IPS-15b (cell line): ENCODE measurements around the gene EPO.
A peak's percentile ranks its signal among the peaks of the same experiment; 100 is the strongest.
"Not testable (repeated sequence)": the region's sequence is repeated elsewhere in the genome, so short reads cannot be mapped to it uniquely, and the experiment has no call there.

Experiments used
- H3K27me3 ChIP-seq: one replicate; pipeline ENCODE4 v1.6.1; 2013; ENCODE audit warnings: low read length; ENCODE audit not compliant: control insufficient read depth, insufficient read depth
- H3K36me3 ChIP-seq: one replicate; pipeline ENCODE4 v1.6.1; 2013; ENCODE audit warnings: low read length; ENCODE audit not compliant: control insufficient read depth, insufficient read depth
- H3K4me1 ChIP-seq: one replicate; pipeline ENCODE4 v1.6.1; 2013; ENCODE audit warnings: mild to moderate bottlenecking, low read length; ENCODE audit not compliant: control insufficient read depth, insufficient read depth
- H3K4me3 ChIP-seq: one replicate; pipeline ENCODE4 v1.5.1; 2013; ENCODE audit warnings: low read depth, low read length
- H3K9ac ChIP-seq: one replicate; pipeline ENCODE4 v1.6.1; 2013; ENCODE audit warnings: low read depth, mild to moderate bottlenecking, low read length
- H3K9me3 ChIP-seq: one replicate; pipeline ENCODE4 v1.6.1; 2013; ENCODE audit warnings: mild to moderate bottlenecking, low read length; ENCODE audit not compliant: control insufficient read depth, insufficient read depth

Gene EPO

DNA sequence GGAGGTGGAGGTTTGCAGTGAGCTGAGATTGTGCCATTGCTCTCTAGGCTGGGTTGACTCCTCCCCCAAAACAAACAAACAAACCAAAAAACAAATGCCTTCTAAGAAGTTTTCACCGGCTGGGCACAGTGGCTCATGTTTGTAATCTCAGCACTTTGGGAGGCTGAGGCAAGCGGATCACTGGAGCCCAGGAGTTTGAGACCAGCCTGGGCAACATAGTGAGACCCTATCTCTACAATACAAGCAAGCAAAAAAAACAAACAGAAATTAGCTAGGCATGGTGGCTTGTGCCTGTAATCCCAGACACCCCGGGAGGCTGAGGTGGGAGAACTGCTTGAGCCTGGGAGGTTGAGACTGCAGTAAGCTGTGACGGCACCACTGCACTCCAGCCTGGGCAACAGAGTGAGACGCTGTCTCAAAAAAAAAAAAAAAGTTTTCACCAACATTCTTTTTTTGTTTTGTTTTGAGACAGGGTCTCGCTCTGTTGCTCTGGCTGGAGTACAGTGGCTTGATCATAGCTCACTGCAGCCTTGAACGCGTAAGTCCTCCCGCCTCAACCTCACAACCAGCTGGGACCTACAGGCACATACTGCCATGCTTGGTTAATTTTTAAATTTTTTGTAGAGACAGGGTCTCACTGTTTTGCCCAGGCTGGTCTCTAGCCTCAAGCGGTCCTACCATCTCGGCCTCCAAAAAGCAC, 11.8 kb downstream of the EPO start:
- Histone ChIP-seq H3K4me1 (no peaks in the 10 kb centered on the region), H3K27me3 (no peaks in the 10 kb centered on the region), H3K4me3 (no peak overlapping the region), H3K36me3 (no peaks in the 10 kb centered on the region), H3K9ac (no peak overlapping the region), H3K9me3 (no peaks in the 10 kb centered on the region)

DNA sequence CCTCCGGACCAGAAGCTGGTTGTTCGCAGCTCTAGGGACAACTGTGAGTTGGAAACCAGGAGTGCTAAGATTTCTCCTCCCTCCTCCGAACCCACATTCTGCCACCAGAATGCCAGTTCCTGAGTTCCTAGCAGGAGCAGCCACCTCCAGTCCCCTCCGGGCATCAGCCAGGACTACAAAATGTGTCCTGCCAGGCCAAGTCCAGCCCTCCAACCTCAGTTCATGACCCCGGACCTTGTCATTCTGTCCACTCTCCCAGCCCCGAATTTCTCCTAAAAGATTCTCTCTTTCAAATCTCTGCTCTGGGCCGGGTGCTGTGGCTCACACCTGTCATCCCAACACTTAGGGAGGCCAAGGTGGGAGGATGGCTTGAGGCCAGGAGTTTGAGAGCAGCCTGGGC, 15.5 kb downstream of the EPO start:
- no peak overlapping the region for H3K9ac ChIP-seq
- no peaks in the 10 kb centered on the region for H3K9me3 ChIP-seq
- no peaks in the 10 kb centered on the region for H3K4me1 ChIP-seq
- H3K4me3 ChIP-seq: no peak overlapping the region
- no peaks in the 10 kb centered on the region for H3K36me3 ChIP-seq
- no peaks in the 10 kb centered on the region for H3K27me3 ChIP-seq

DNA sequence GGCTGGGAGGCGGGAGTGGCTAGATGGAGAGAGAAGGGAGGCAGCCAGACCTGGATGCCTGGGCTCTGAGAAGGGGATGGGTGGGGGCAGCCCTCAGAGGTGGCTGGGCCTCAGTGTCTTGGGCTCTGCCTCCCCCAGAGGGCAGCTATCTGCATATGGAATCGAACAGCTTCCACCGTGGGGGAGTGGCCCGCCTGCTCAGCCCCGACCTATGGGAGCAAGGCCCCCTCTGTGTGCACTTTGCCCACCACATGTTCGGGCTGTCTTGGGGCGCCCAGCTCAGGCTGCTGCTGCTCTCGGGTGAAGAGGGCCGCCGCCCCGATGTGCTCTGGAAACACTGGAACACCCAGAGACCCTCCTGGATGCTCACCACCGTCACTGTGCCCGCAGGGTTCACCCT, 16.4 kb downstream of the EPO start:
- no peaks in the 10 kb centered on the region for H3K27me3 ChIP-seq

DNA sequence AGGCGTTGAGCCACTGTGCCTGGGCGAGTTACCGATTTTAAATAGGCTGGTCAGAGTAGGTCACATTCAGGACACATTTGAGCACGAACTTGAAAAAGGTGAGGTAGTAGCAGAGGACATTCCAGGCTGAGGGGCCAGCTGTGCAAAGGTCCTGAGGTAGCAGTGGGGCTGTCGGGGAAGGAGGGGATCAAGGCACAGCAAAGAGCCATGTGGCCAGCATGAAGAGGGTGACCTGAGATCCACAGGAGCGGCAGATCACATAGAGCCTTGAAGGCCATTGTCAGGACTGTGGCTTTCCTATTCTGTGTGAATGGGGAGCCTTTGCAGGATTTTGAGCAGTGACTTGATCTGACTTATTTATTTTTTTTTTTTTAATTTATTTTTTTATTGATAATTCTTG, 19.7 kb downstream of the EPO start:
- Histone ChIP-seq H3K27me3 (no peaks in the 10 kb centered on the region), H3K36me3 (no peaks in the 10 kb centered on the region), H3K9me3 (no peaks in the 10 kb centered on the region), H3K9ac (no peak overlapping the region), H3K4me1 (no peaks in the 10 kb centered on the region), H3K4me3 (no peak overlapping the region)

More for the DNA sequence above, 16.4 kb downstream of the EPO start:
- H3K9me3 ChIP-seq: no peaks in the 10 kb centered on the region
- H3K4me3 ChIP-seq: no peak overlapping the region
- H3K4me1 ChIP-seq: no peaks in the 10 kb centered on the region
- no peak overlapping the region for H3K9ac ChIP-seq
- H3K36me3 ChIP-seq: no peaks in the 10 kb centered on the region

DNA sequence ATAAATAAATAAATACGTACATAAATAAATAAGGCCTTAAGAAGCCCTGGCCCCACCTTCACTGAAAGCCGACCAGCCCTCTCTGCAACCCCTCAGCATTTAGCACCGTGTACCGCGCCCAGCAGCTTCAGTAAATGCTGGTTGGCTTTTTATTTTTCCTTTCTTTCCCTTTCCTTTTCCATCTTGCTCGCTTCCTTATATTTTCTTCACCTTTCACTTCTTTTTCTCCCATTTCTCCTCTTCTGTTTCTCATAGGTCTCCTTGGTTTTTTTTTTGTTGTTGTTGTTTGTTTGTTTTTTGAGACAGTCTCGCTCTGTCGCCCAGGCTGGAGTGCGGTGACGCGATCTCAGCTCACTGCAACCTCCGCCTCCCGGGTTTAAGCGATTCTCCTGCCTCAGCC, 24.3 kb downstream of the EPO start:
- no peaks in the 10 kb centered on the region for H3K4me1 ChIP-seq

DNA sequence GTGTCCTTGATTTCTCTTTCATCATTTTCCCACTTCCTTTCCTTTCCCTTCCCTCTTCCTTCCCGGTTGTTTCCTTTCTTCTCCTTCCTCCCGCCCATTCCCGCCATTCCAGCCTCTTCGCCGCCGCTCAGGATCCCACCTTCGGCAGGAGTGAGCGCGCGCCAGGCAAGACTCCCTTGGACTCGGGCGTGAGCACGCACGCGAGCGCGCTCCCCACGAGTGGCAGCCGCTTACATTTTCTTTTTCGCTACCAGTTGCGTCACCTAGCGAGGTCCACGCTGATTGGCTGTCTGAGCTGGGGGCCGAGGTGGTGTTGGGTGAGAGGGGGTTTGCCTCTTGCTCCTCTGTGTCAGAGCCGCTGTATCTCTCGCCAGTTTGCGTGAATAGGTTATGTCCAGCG, 24.9 kb downstream of the EPO start:
- H3K27me3 ChIP-seq: no peaks in the 10 kb centered on the region
- peak overlapping the region; percentile 53 for H3K4me3 ChIP-seq
- H3K9me3 ChIP-seq: no peaks in the 10 kb centered on the region

More for the DNA sequence above, 24.3 kb downstream of the EPO start:
- Histone ChIP-seq H3K9ac (no peak overlapping the region), H3K27me3 (no peaks in the 10 kb centered on the region), H3K9me3 (no peaks in the 10 kb centered on the region), H3K4me3 (peak overlapping the region; percentile 53), H3K36me3 (no peaks in the 10 kb centered on the region)

DNA sequence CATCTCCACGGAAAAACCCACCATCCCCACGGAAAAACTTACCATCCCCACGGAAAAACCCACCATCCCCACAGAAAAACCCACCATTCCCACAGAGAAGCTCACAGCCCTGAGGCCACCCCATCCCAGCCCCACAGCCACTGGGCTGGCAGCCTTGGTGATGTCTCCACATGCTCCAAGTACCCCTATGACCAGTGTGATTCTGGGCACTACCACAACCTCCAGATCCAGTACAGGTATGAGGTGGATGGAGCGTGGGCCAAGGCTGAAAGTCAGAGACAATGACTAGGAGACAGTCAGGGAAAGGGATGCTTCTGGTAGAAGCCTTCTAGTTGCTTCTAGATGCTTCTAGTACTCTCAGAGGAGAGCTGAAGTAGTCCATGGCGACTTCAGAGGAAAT, 32.7 kb downstream of the EPO start:
- no peaks in the 10 kb centered on the region for H3K27me3 ChIP-seq
- no peak overlapping the region for H3K4me3 ChIP-seq
- H3K4me1 ChIP-seq: no peaks in the 10 kb centered on the region
- no peaks in the 10 kb centered on the region for H3K36me3 ChIP-seq
- H3K9me3 ChIP-seq: no peaks in the 10 kb centered on the region
- no peak overlapping the region for H3K9ac ChIP-seq

More for the DNA sequence above, 24.9 kb downstream of the EPO start:
- Histone ChIP-seq H3K9ac (no peak overlapping the region), H3K36me3 (no peaks in the 10 kb centered on the region), H3K4me1 (no peaks in the 10 kb centered on the region)

DNA sequence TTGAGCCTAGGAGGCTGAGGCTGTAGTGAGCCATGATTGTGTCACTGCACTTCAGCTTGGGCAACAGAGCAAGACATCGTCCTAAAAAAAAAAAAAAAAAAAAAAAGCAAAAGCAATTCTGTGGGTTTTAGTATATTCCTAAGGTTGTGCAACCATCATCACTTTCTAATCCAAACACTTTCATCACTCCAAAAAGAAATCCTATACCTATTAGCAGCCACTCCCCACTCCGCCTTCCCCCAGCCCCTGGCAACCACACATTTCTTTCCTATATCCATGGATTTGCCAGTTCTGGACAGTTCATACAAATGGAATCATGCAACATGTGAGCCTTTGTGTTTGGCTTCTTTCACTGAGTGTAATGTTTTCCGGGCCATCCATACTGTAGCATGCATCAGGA, 33.5 kb downstream of the EPO start:
- no peaks in the 10 kb centered on the region for H3K27me3 ChIP-seq
- H3K36me3 ChIP-seq: no peaks in the 10 kb centered on the region
- no peaks in the 10 kb centered on the region for H3K9me3 ChIP-seq
- no peak overlapping the region for H3K4me3 ChIP-seq
- H3K4me1 ChIP-seq: no peaks in the 10 kb centered on the region
- H3K9ac ChIP-seq: no peak overlapping the region

DNA sequence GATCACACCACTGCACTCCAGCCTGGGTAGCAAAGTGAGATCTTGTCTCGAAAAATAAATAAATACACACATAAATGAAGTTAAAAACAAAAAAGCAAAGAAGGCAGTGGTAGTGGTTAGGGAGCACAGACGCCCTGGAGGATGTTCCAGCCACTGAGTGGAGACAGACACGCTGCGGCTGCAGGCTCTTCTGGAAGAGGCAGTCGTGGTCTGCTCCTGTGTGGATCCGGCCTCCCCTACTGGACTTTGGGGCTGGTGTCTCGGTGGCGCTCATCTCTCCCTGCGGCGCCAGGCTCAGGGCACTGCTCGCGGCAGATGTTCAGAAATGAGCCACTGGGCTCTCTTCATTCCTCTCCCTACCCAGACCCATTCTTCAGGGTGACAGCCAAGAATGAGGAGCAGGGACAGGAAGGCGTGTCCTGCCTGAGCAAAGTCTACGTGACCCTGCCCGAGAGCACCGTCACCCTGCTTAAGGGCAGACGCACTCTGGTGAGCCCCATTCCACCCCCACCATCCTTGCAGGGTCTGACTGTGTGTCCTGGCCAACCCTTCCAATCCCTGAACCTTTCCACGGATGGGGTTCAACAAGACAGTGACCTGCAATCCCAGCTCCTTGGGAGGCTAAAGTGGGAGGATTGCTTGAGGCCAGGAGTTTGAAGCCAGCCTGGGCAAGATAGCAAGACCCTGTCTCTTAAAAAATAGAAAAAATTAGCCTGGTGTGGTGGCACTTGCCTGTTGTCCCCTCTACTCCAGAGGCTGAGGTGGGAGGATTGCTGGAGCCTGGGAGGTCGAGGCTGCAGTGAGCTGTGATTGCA, 39.3 kb downstream of the EPO start:
- no peaks in the 10 kb centered on the region for H3K9me3 ChIP-seq
- H3K4me1 ChIP-seq: no peaks in the 10 kb centered on the region
- no peak overlapping the region for H3K4me3 ChIP-seq
- no peaks in the 10 kb centered on the region for H3K36me3 ChIP-seq
- no peak overlapping the region for H3K9ac ChIP-seq
- H3K27me3 ChIP-seq: no peaks in the 10 kb centered on the region

DNA sequence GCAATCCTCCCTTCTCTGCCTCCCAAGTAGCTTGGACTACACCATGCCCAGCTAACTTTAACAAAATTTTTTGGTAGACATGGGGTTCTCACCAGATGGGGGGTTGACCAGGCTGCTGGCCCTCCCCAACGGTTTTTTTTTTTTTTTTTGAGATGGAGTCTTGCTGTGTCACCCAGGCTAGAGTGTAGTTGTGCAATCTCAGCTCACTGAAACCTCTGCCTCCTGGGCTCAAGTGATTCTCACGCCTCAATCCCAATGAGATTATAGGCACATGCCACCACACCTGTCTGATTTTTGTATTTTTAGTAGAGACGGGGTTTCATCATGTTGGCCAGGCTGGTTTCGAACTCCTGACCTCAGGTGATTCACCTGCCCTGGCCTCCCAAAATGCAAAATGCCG, 42.6 kb downstream of the EPO start:
- not testable (repeated sequence) for H3K36me3 ChIP-seq, H3K9ac ChIP-seq, H3K9me3 ChIP-seq, H3K4me3 ChIP-seq, H3K27me3 ChIP-seq, H3K4me1 ChIP-seq

DNA sequence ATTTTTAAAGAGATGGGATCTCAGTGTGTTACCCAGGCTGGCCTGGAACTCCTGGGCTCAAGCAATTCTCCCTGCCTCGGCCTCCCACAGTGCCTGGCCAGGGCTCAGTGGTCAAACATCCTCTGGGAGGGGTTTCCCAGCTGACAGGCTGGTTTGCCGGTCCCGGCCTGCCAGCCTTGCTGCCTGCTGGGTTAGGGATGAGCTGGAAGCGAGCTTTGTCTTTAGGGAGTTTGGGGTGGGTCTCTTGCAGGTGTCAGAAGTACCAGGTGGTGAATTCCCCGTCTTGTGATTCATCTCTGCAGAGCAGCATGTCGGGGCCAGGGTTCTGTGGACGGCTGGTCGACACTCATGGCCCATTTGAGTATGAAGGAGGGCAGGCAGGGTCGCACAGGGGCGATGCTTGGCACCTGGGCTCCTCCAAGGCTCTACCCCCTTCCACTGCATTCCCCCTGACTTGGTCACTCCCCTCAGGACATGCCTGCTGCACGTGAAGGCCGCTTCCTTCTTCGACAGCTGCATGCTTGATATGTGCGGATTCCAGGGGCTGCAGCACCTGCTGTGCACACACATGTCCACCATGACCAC, 43.4 kb downstream of the EPO start:
- Histone ChIP-seq H3K4me3 (no peak overlapping the region), H3K36me3 (no peaks in the 10 kb centered on the region), H3K27me3 (no peaks in the 10 kb centered on the region), H3K9me3 (no peaks in the 10 kb centered on the region), H3K9ac (no peak overlapping the region), H3K4me1 (no peaks in the 10 kb centered on the region)

DNA sequence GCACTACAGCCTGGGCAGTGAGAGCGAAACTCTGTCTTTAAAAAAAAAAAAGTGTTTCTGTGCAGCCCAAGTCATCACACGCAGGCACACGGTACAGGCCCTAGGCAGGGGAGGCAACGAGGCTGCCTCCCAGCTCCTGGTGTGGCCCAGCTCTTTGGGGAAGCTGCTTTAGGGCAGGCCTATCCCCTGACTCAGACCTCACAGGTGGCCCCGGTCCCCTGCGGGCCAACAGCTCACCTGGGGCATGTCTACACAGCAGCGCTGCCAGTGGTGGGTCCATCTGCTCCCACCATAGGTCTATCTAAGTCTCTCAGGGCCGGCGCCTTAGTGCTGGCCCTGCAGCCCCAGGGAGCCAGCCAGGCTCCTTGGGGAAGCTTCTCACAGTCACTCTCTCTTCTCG, 44.6 kb downstream of the EPO start:
- Histone ChIP-seq H3K4me3 (no peak overlapping the region), H3K4me1 (no peaks in the 10 kb centered on the region), H3K9me3 (no peaks in the 10 kb centered on the region), H3K27me3 (no peaks in the 10 kb centered on the region), H3K9ac (no peak overlapping the region), H3K36me3 (no peaks in the 10 kb centered on the region)
